ENCODE data around the gene P3H3.
"Not testable (repeated sequence)": the region's sequence is repeated elsewhere in the genome, so short reads cannot be mapped to it uniquely, and the experiment has no call there.

- TF ChIP-seq CTCF (IDR thresholded peaks at IDR 0.05; ENCODE audit: extremely low read depth in 1 of 2, insufficient read depth in 1 of 2, low read depth in 1 of 2, low read length in 2 of 2); POLR2A (IDR thresholded peaks at IDR 0.05; ENCODE audit: low read depth, low read length); MYC (IDR thresholded peaks at IDR 0.05; ENCODE audit: low read depth, low read length); MAX (IDR thresholded peaks at IDR 0.05; ENCODE audit: insufficient read depth, insufficient read length); JUN (IDR thresholded peaks at IDR 0.05; ENCODE audit: borderline replicate concordance, insufficient read depth, insufficient read length, low read depth); EZH2 (IDR thresholded peaks at IDR 0.05; ENCODE audit: borderline replicate concordance, low read depth, low read length, severe bottlenecking); POLR2AphosphoS5 (IDR thresholded peaks at IDR 0.05; ENCODE audit: insufficient read depth, low read depth, low read length); FOS (IDR thresholded peaks at IDR 0.05; ENCODE audit: borderline replicate concordance, insufficient read depth, low read length); GATA2 (IDR thresholded peaks at IDR 0.05; ENCODE audit: insufficient read depth, insufficient read length, low read depth, low read length): not testable (repeated sequence)
Measured at GRCh38 chr12:6879824-6880223, 51.6 kb downstream of the P3H3 start.

All from endothelial cell of umbilical vein (primary cell).